H1 (cell line): ENCODE data around the gene CASS4.

ENCODE experiments used
- CREB1 ChIP-seq: IDR thresholded peaks from 2 replicates; pipeline ENCODE4 v1.6.1; 2012; ENCODE audit warnings: inconsistent platforms
- CTCF ChIP-seq, 3 experiments: IDR thresholded peaks; 1 replicate in 2 of 3; 2 replicates in 1 of 3; pipeline versions ENCODE4 v1.5.1 to v1.6.1; 2011; ENCODE audit warnings: low read length in 3 of 3, mild to moderate bottlenecking in 3 of 3, inconsistent platforms in 2 of 3, low read depth in 1 of 3, moderate library complexity in 1 of 3; ENCODE audit not compliant: insufficient read depth in 1 of 3; ENCODE audit errors: control extremely low read depth in 1 of 3
- EP300 ChIP-seq, 2 experiments: IDR thresholded peaks; 1 replicate in 1 of 2; 2 replicates in 1 of 2; pipeline ENCODE4 v1.6.1; 2011 to 2012; ENCODE audit warnings: low read depth in 2 of 2, low read length in 2 of 2, mild to moderate bottlenecking in 2 of 2, borderline replicate concordance in 1 of 2, inconsistent platforms in 1 of 2, moderate library complexity in 1 of 2
- EZH2 ChIP-seq: fragments of 200-600 bp; sonication (generic); IDR thresholded peaks from 2 replicates; pipeline ENCODE4 v1.7.1; 2012; ENCODE audit warnings: low read depth, mild to moderate bottlenecking, moderate library complexity, low read length, inconsistent platforms; ENCODE audit not compliant: severe bottlenecking
- KDM5A ChIP-seq: fragments of 200-600 bp; IDR thresholded peaks from 2 replicates; pipeline ENCODE4 v1.7.1; 2012; ENCODE audit warnings: mild to moderate bottlenecking, low read length, inconsistent platforms, mixed read lengths
- MAX ChIP-seq: IDR thresholded peaks from 2 replicates; pipeline ENCODE4 v1.6.1; 2012; ENCODE audit warnings: inconsistent platforms
- RAD21 ChIP-seq, 2 experiments: IDR thresholded peaks in 1 of 2; conservative IDR thresholded peaks in 1 of 2; 2 replicates each; pipeline ENCODE4 v1.6.1; 2011; ENCODE audit warnings: low read depth in 2 of 2, low read length in 2 of 2, improper control_type of control experiment in 1 of 2, inconsistent platforms in 1 of 2, mild to moderate bottlenecking in 1 of 2, moderate library complexity in 1 of 2
- RFX5 ChIP-seq: IDR thresholded peaks from 2 replicates; pipeline ENCODE4 v1.6.1; 2011; ENCODE audit warnings: low read depth, low read length, improper control_type of control experiment, borderline replicate concordance
- SUZ12 ChIP-seq: fragments of 200-600 bp; sonication (generic); IDR thresholded peaks from 2 replicates; pipeline ENCODE4 v1.6.1; 2012; ENCODE audit warnings: mild to moderate bottlenecking, inconsistent platforms, low read length, moderate library complexity, mixed read lengths
- TAF1 ChIP-seq: IDR thresholded peaks from 2 replicates; pipeline ENCODE4 v1.6.1; 2011; ENCODE audit warnings: mild to moderate bottlenecking, low read depth, low read length
- TAF7 ChIP-seq: optimal IDR thresholded peaks from 2 replicates; pipeline ENCODE3; 2011; ENCODE audit warnings: low read depth, mild to moderate bottlenecking, inconsistent platforms, low read length, moderate library complexity, borderline replicate concordance
- TF ChIP-seq, protein P1 (sequence below): IDR thresholded peaks from 2 replicates; pipeline ENCODE4 v1.6.1; 2012; ENCODE audit warnings: inconsistent platforms
- TF ChIP-seq, protein P2 (sequence below): IDR thresholded peaks from 2 replicates; pipeline ENCODE4 v1.6.1; 2011; ENCODE audit warnings: low read length, improper control_type of control experiment

GRCh38 chr20:56503916-56504315 is 91.9 kb downstream of the CASS4 start:
- TF ChIP-seq TAF1 (no peak), RFX5 (no peak), CTCF (IDR thresholded peaks at IDR 0.05; ENCODE audit: control extremely low read depth in 1 of 3, insufficient read depth in 1 of 3, low read depth in 1 of 3, low read length in 3 of 3) (no peak), RAD21 (IDR thresholded peaks at IDR 0.05 in 1 of 2, conservative IDR thresholded peaks at IDR 0.05 in 1 of 2; ENCODE audit: low read depth in 2 of 2, low read length in 2 of 2) (no peak), TAF7 (no peak), MAX (no peak), KDM5A (no peak), CREB1 (no peak), EP300 (IDR thresholded peaks at IDR 0.05; ENCODE audit: borderline replicate concordance in 1 of 2, low read depth in 2 of 2, low read length in 2 of 2) (no peak), SUZ12 (no peak), EZH2 (no peak)
- TF ChIP-seq, protein P1, sequence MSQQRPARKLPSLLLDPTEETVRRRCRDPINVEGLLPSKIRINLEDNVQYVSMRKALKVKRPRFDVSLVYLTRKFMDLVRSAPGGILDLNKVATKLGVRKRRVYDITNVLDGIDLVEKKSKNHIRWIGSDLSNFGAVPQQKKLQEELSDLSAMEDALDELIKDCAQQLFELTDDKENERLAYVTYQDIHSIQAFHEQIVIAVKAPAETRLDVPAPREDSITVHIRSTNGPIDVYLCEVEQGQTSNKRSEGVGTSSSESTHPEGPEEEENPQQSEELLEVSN = no peak
- TF ChIP-seq, protein P2, sequence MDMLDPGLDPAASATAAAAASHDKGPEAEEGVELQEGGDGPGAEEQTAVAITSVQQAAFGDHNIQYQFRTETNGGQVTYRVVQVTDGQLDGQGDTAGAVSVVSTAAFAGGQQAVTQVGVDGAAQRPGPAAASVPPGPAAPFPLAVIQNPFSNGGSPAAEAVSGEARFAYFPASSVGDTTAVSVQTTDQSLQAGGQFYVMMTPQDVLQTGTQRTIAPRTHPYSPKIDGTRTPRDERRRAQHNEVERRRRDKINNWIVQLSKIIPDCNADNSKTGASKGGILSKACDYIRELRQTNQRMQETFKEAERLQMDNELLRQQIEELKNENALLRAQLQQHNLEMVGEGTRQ = no peak
